ENCODE data around the gene FLNC. TPM values are rescaled to one million over a fixed set of nuclear protein-coding genes. Genes with fewer than 3 reads are reported as not detected.
A peak's percentile ranks its signal among the peaks of the same experiment; 100 is the strongest.

Gene FLNC
- total and polyA plus RNA-seq, 2 experiments from 2014 or later = 74.0 to 304 TPM

DNA sequence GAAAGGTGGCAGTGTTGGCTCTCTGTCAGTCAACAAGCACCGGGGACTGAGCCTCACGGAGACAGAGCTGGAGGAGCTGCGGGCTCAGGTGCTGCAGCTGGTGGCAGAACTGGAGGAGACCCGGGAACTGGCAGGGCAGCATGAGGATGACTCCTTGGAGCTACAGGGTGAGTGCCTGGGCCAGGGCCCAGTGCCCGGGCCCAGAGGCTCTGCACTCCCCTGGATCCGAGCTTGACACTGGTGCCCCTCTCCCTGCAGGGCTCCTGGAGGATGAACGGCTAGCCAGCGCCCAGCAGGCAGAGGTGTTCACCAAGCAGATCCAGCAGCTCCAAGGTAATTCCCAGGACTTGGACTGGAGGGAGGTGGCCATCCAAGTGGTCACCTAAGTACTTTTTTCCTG is 35.8 kb upstream of the FLNC start:
- WGBS, 2 experiments (ENCODE audit: low coverage in 1 of 2, low lambda C conversion rate in 2 of 2, missing lambda C conversion rate in 2 of 2) = 94 to 96% methylated on average over 8 of the region's 8 CpGs
- Histone ChIP-seq H3K4me2 (ENCODE audit: unreplicated experiment) (no peak overlapping the region), H2AFZ (no peak overlapping the region), H3K79me2 (ENCODE audit: insufficient read depth) (no peaks in the 10 kb centered on the region), H3K9ac (no peak overlapping the region), H3F3A (ENCODE audit: insufficient read depth) (peaks cover 18% of the 10 kb centered on the region; the same call in 1 of the 2 replicates), H3K4me3 (no peak overlapping the region), H3K36me3 (ENCODE audit: low read depth) (no peaks in the 10 kb centered on the region), H3K4me1 (ENCODE audit: insufficient read depth) (peaks cover 8% of the 10 kb centered on the region; the same call in 1 of the 2 replicates), H4K20me1 (ENCODE audit: insufficient read depth) (no peaks in the 10 kb centered on the region), H3K27me3 (replicated peaks; ENCODE audit: insufficient read depth) (no peaks in the 10 kb centered on the region), H3K9me3 (ENCODE audit: low read depth) (no peaks in the 10 kb centered on the region), H3K9me2 (ENCODE audit: insufficient read depth) (no peaks in the 10 kb centered on the region), H3K27ac (no peak overlapping the region)
- in situ Hi-C loops (cut with MboI) = no loop called here
- TF ChIP-seq EZH2 (IDR thresholded peaks at IDR 0.05; ENCODE audit: insufficient read depth, poor library complexity, severe bottlenecking) (no peak), EZH2phosphoT487 (IDR thresholded peaks at IDR 0.05; ENCODE audit: insufficient read depth, low read depth) (no peak)
- no peak for DNase-seq

DNA sequence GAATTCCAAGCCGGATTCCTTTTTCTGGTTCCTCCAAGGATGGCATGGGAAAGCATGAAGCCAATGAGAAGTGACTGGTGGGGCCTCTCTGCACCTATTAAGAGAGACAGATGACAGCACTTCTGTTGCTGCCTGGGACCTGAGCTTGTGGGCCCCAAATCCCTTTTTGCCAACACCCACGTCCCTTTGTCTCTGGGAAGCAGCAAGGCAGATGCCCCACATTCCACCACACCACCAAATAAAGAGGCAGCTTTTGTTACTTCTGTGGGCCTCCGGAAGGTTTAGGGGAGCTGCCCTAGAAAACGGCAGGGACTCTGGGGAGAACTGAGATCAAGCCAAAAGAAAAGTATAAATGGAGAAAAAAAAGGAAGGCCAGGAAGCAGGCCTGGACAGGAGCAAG is 35.1 kb upstream of the FLNC start:
- in situ Hi-C loops (cut with MboI) = no loop called here
- H2AFZ ChIP-seq = no peak overlapping the region
- no peaks in the 10 kb centered on the region for H3K9me2 ChIP-seq (ENCODE audit: insufficient read depth)
- no peaks in the 10 kb centered on the region for H3K79me2 ChIP-seq (ENCODE audit: insufficient read depth)
- H3K36me3 ChIP-seq (ENCODE audit: low read depth) = no peaks in the 10 kb centered on the region
- H3K9ac ChIP-seq = no peak overlapping the region
- peaks cover 17% of the 10 kb centered on the region; the same call in 1 of the 2 replicates for H3F3A ChIP-seq (ENCODE audit: insufficient read depth)
- H3K4me2 ChIP-seq (ENCODE audit: unreplicated experiment) = no peak overlapping the region
- H3K9me3 ChIP-seq (ENCODE audit: low read depth) = no peaks in the 10 kb centered on the region
- 94 to 99% methylated on average over 4 of the region's 4 CpGs for WGBS, 2 experiments (ENCODE audit: low coverage in 1 of 2, low lambda C conversion rate in 2 of 2, missing lambda C conversion rate in 2 of 2)
- H4K20me1 ChIP-seq (ENCODE audit: insufficient read depth) = no peaks in the 10 kb centered on the region
- no peak overlapping the region for H3K4me3 ChIP-seq
- no peaks in the 10 kb centered on the region for H3K27me3 ChIP-seq (replicated peaks; ENCODE audit: insufficient read depth)
- no peak overlapping the region for H3K27ac ChIP-seq
- H3K4me1 ChIP-seq (ENCODE audit: insufficient read depth) = peaks cover 8% of the 10 kb centered on the region; the same call in 1 of the 2 replicates
- TF ChIP-seq EZH2 (IDR thresholded peaks at IDR 0.05; ENCODE audit: insufficient read depth, poor library complexity, severe bottlenecking) (no peak), EZH2phosphoT487 (IDR thresholded peaks at IDR 0.05; ENCODE audit: insufficient read depth, low read depth) (no peak)
- no peak for DNase-seq

DNA sequence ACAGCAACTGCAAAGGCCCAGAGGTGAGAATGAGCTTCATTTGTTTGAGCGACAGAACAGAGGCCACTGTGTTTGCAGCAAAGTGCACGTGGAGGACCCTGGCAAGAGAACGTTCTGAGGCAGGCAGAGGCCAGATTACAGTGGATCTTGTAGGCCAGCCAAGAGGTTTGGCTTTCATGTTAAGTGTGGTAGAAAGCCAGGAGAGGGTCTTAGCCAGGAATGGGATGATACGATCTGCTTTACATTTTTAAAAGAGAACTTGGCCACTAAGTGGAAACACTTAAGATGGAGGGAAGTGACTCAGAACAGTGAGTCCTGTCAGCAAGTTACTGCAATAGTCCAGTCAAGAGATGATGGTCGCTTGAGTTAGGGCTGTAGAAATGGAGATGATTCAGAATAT is 33.9 kb upstream of the FLNC start:
- Histone ChIP-seq H3K27ac (peak overlapping the region; percentile 34), H3K4me1 (ENCODE audit: insufficient read depth) (peaks cover 8% of the 10 kb centered on the region; the same call in 1 of the 2 replicates)

DNA sequence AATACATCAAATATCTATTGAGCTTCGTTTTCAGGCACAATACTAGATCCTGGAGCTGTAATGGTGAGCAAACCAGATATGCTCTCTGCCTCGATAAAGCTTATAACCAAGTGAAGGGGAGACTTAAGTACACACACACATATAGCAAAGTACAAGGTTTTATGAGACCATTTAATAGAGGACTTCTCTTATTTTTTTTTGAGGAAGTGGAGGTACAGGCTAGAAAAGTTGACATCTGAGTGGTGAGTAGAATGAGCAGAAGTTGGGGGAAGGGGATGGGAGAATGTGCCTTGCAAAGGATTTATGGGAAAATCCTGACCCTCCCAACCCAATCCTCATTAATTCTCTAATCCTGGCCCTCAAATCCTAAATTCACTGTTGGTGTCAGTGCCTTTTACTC is 30.8 kb upstream of the FLNC start:
- H3K27ac ChIP-seq = no peak overlapping the region
- H2AFZ ChIP-seq = no peak overlapping the region
- 97 to 98% methylated on average over 2 of the region's 2 CpGs for WGBS, 2 experiments (ENCODE audit: low coverage in 1 of 2, low lambda C conversion rate in 2 of 2, missing lambda C conversion rate in 2 of 2)
- in situ Hi-C loops (cut with MboI) = no loop called here
- no peaks in the 10 kb centered on the region for H3K9me2 ChIP-seq (ENCODE audit: insufficient read depth)
- H3K27me3 ChIP-seq (replicated peaks; ENCODE audit: insufficient read depth) = no peaks in the 10 kb centered on the region
- H3K4me2 ChIP-seq (ENCODE audit: unreplicated experiment) = no peak overlapping the region
- no peaks in the 10 kb centered on the region for H3K79me2 ChIP-seq (ENCODE audit: insufficient read depth)
- H3K9ac ChIP-seq = no peak overlapping the region
- H3K4me3 ChIP-seq = no peak overlapping the region
- no peaks in the 10 kb centered on the region for H4K20me1 ChIP-seq (ENCODE audit: insufficient read depth)
- H3F3A ChIP-seq (ENCODE audit: insufficient read depth) = peaks cover 12% of the 10 kb centered on the region
- peaks cover 8% of the 10 kb centered on the region; the same call in 1 of the 2 replicates for H3K4me1 ChIP-seq (ENCODE audit: insufficient read depth)
- no peak for DNase-seq
- no peaks in the 10 kb centered on the region for H3K9me3 ChIP-seq (ENCODE audit: low read depth)
- no peak for TF ChIP-seq EZH2phosphoT487 (IDR thresholded peaks at IDR 0.05; ENCODE audit: insufficient read depth, low read depth)
- no peaks in the 10 kb centered on the region for H3K36me3 ChIP-seq (ENCODE audit: low read depth)

More for the DNA sequence above, 33.9 kb upstream of the FLNC start:
- in situ Hi-C loops (cut with MboI) = no loop called here
- Histone ChIP-seq H3K27me3 (replicated peaks; ENCODE audit: insufficient read depth) (no peaks in the 10 kb centered on the region), H3K4me3 (no peak overlapping the region), H3K9ac (no peak overlapping the region), H2AFZ (peak overlapping the region; percentile 53; the same call in 1 of the 2 replicates), H4K20me1 (ENCODE audit: insufficient read depth) (no peaks in the 10 kb centered on the region), H3F3A (ENCODE audit: insufficient read depth) (peaks cover 12% of the 10 kb centered on the region; the same call in 1 of the 2 replicates), H3K4me2 (ENCODE audit: unreplicated experiment) (no peak overlapping the region), H3K36me3 (ENCODE audit: low read depth) (no peaks in the 10 kb centered on the region), H3K9me2 (ENCODE audit: insufficient read depth) (no peaks in the 10 kb centered on the region), H3K79me2 (ENCODE audit: insufficient read depth) (no peaks in the 10 kb centered on the region), H3K9me3 (ENCODE audit: low read depth) (no peaks in the 10 kb centered on the region)
- 43 to 45% methylated on average over 5 of the region's 5 CpGs for WGBS, 2 experiments (ENCODE audit: low coverage in 1 of 2, low lambda C conversion rate in 2 of 2, missing lambda C conversion rate in 2 of 2)
- DNase-seq = peak; percentile 87
- TF ChIP-seq EZH2phosphoT487 (IDR thresholded peaks at IDR 0.05; ENCODE audit: insufficient read depth, low read depth) = no peak
- TF ChIP-seq EZH2 (IDR thresholded peaks at IDR 0.05; ENCODE audit: insufficient read depth, poor library complexity, severe bottlenecking) = no peak

DNA sequence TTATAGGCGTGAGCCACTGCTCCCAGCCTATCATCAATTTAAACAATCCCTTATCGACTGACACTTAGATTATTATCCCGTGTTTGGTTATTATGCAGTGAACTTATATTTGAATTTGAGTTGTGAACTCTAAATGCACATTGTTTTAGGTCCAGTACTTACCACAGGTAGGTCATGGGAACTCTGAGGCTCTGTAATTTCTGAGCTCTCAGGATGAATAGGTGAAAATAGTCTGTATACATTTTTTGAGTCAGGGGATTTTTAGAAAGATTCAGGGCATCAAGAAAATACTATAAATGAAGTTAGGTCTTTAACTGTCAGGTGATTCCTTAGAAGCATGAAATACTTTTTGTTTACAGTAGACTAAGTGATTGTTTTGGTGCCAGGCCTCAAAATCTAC is 29.6 kb upstream of the FLNC start:
- peaks cover 8% of the 10 kb centered on the region for H3F3A ChIP-seq (ENCODE audit: insufficient read depth)
- H3K9ac ChIP-seq = no peak overlapping the region
- in situ Hi-C loops (cut with MboI) = no loop called here
- no peaks in the 10 kb centered on the region for H4K20me1 ChIP-seq (ENCODE audit: insufficient read depth)
- H3K27ac ChIP-seq = no peak overlapping the region
- H3K9me3 ChIP-seq (ENCODE audit: low read depth) = no peaks in the 10 kb centered on the region
- DNase-seq = no peak
- no peak overlapping the region for H3K4me3 ChIP-seq
- H3K36me3 ChIP-seq (ENCODE audit: low read depth) = 0 out of 2 replicates have a peak, but pooled peaks cover 7% of the 10 kb centered on the region
- TF ChIP-seq EZH2phosphoT487 (IDR thresholded peaks at IDR 0.05; ENCODE audit: insufficient read depth, low read depth) (no peak), EZH2 (IDR thresholded peaks at IDR 0.05; ENCODE audit: insufficient read depth, poor library complexity, severe bottlenecking) (no peak)
- no peaks in the 10 kb centered on the region for H3K9me2 ChIP-seq (ENCODE audit: insufficient read depth)
- no peaks in the 10 kb centered on the region for H3K27me3 ChIP-seq (replicated peaks; ENCODE audit: insufficient read depth)
- no peaks in the 10 kb centered on the region for H3K79me2 ChIP-seq (ENCODE audit: insufficient read depth)
- H3K4me2 ChIP-seq (ENCODE audit: unreplicated experiment) = no peak overlapping the region
- H2AFZ ChIP-seq = no peak overlapping the region
- 95 to 97% methylated on average over 3 of the region's 3 CpGs for WGBS, 2 experiments (ENCODE audit: low coverage in 1 of 2, low lambda C conversion rate in 2 of 2, missing lambda C conversion rate in 2 of 2)
- peaks cover 8% of the 10 kb centered on the region; the same call in 1 of the 2 replicates for H3K4me1 ChIP-seq (ENCODE audit: insufficient read depth)
